Measurements from ENCODE around the gene TERC.
A peak's percentile ranks its signal among the peaks of the same experiment; 100 is the strongest.

Gene TERC

GRCh38 chr3:169780742-169781141 lies 15.9 kb upstream of the TERC start:
- H3K4me3 ChIP-seq (ENCODE audit: low read length), result no peak overlapping the region
- DNase-seq (ENCODE audit: low read depth), result no peak
- TF ChIP-seq, protein P1, sequence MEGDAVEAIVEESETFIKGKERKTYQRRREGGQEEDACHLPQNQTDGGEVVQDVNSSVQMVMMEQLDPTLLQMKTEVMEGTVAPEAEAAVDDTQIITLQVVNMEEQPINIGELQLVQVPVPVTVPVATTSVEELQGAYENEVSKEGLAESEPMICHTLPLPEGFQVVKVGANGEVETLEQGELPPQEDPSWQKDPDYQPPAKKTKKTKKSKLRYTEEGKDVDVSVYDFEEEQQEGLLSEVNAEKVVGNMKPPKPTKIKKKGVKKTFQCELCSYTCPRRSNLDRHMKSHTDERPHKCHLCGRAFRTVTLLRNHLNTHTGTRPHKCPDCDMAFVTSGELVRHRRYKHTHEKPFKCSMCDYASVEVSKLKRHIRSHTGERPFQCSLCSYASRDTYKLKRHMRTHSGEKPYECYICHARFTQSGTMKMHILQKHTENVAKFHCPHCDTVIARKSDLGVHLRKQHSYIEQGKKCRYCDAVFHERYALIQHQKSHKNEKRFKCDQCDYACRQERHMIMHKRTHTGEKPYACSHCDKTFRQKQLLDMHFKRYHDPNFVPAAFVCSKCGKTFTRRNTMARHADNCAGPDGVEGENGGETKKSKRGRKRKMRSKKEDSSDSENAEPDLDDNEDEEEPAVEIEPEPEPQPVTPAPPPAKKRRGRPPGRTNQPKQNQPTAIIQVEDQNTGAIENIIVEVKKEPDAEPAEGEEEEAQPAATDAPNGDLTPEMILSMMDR (conservative IDR thresholded peaks at IDR 0.05; ENCODE audit: low read length), result no peak

- TF ChIP-seq, protein P1 (conservative IDR thresholded peaks at IDR 0.05; ENCODE audit: low read length), result no peak
These were observed 13.0 kb upstream of the TERC start for GRCh38 chr3:169777822-169778221.

GRCh38 chr3:169774186-169774585 lies 9.3 kb upstream of the TERC start:
- DNase-seq (ENCODE audit: low read depth), result no peak
- peak overlapping the region; percentile 96 for H3K4me3 ChIP-seq (ENCODE audit: low read length)
- TF ChIP-seq, protein P1 (conservative IDR thresholded peaks at IDR 0.05; ENCODE audit: low read length), result no peak

More at GRCh38 chr3:169777822-169778221, 13.0 kb upstream of the TERC start:
- no peak overlapping the region for H3K4me3 ChIP-seq (ENCODE audit: low read length)
- no peak for DNase-seq (ENCODE audit: low read depth)

DNA sequence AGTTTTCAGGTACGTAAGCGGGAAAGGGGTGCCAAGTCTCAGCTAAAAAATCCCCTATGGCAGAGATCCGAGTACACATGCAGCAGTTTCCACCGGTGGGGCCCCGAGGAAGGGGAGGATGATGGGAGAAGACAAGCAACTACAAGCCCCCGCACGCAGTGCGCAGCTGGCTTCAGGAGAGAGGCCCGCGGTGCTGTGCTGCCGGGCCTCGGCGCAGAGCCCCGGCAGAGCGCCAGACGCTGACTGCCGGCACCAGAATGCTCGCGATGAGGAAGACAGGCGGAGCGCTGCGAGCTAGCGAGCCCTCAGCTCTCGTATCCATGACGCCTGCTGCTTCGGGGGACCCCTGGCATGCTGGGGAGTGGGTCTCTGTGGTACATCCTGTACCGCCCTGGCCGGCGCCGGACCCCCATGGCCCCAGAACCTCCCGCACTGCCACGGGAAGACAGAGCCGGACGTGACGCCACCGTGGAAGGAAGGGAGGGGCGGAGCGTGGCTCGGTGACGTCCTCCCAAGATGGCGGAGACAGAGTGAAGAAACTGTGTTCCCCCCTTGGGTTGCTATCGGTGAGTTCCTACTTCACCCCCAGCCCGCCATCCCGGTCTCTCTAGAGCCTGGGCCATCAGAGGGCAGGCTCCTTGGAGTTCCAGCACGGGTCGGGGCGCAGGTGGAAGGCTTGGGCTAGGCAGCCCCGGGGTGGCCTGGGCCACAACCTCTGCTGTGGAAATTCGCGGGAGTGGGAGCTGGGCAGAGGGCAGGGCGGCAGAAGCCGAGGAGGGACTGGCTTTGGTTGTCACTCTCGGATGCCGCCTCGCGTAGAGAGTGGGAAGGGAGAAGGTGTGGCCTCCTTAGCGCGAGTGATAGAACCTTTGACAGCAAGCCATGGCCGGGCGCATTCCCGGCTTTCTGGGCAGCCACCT lies 8.3 kb upstream of the TERC start, which contains the start of gene MYNN:
MYNN (plus strand) TSS at position 500 of the 920 bp plus-strand sequence. CDS start 900 bp downstream, outside the sequence.
- TF ChIP-seq, protein P1 (conservative IDR thresholded peaks at IDR 0.05; ENCODE audit: low read length), result peak; percentile 23
- peak within 1 kb of the TSS; percentile 96 for H3K4me3 ChIP-seq (ENCODE audit: low read length)
- peak; percentile 86 for DNase-seq (ENCODE audit: low read depth)

- TF ChIP-seq, protein P1 (conservative IDR thresholded peaks at IDR 0.05; ENCODE audit: low read length), result no peak
- DNase-seq (ENCODE audit: low read depth), result peak; percentile 71
- peak overlapping the region; percentile 96 for H3K4me3 ChIP-seq (ENCODE audit: low read length)
These were observed 7.5 kb upstream of the TERC start for GRCh38 chr3:169772305-169772896.

DNA sequence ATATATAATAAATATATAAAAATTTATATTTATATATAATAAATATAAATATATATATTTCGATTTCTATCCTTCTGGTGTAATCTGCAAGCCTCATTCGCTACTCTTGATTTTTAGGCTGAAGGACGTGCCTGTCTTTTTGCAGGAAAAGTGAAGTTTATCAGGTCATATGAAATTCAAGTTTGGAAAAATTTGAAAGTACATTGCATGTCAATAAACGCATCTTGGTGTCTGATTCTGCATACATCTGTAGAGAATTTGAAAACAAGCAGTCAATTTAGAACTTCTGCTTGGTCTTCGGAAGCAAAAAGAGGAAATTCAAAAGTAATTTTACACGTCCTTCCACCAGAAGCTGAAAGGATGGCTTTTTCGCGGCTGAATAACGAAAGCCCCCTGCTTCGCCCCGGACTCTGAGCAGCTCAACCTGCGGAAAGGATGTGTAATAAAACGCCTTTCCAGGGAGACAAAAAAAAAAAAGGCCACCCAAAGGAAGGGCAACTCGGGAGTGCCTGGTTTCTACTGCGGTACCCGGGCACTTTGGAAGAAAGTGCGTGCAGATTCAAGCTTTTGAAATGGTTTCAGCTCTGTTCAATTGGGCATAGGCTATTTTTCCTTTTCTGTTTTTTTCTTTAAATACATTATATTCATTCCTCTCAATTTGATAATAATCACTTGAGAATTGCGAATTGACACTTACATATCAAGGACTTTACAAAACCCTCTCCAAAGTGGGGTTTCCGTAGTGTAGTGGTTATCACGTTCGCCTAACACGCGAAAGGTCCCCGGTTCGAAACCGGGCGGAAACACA lies 6.8 kb upstream of the TERC start:
- TF ChIP-seq, protein P1 (conservative IDR thresholded peaks at IDR 0.05; ENCODE audit: low read length), result no peak
- peak overlapping the region; percentile 96 for H3K4me3 ChIP-seq (ENCODE audit: low read length)
- DNase-seq (ENCODE audit: low read depth), result peak; percentile 67
